ENCODE results near the gene ZDHHC12.

ZDHHC12 gene

DNA sequence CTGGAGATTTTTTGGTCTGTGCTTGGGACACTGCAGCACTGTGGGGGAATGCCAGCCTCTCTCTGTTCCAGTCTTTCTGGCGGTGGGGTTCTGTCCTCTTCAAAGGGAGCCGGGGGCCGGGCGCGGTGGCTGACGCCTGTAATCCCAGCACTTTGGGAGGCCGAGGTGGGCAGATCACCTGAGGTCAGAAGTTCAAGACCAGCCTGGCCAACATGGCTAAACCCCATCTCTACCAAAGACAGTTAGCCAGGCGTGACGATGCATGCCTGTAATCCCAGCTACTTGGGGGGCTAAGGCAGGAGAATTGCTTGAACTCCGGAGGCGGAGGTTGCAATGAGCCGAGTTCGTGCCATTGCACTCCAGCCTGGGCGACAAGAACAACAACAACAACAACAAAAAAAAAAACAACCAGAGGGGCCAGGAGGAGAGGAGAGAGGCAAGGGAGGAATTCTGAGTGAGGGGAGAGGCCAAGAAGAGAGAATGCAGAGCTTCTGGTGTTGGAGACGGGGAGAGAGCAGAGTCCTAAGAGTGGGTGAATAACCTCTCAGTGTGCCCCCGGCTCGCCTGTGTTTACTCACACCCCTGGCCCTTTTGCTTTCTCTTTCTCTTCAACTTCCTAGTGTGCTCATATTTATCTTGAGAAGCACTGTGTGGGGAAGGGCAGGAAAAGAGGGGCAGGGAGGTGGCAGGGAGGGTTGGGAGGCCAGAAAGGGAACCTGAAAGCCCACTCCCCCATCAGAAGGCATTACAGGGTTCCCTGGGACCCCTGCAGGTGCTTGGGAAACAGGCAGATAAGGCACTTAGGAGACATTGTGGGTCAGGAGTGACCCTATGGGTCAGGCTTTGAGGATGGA lies 38.1 kb downstream of the ZDHHC12 start:
- DNase-seq: no peak

DNA sequence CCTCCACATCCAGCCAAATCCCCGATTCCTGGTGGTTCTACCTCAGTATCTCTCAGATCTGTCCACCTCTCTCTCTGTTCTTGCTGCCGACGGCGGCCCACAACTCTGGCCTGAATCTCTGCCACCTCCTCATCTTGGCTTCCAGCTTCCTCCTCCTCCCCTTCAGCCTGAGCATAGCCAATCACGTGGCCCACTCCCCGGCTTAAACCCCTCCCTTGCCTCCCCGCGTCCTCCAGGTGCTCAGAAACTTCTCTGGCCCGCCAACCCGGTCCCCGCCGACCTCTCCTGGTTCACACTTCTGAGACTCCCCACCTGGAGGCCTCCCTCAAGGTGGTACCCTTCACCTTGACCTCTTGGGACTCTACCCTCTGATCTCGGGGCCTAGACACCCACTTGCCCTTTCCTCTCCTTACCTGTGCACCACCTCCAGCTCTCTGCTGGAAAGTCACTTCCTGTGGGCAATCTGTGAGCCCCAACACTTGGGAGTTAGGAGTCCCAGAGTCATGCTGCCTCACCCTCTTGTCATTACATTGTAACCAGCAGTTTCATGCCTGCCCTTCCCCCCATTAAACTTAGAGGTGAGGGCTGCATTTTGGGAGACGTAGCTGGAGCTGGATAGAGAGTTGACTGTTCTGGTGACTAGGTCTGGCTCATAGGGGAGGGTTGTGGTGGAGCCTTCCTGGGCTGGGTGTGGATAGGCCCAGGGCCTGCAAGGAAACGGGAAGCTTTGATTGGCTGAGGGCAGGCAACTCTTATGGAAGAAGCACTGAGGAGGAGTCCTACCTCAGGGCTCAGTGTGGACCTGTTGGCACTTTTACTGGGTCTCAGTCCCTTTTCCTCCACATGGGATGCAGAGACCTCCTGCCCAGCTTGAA lies 39.4 kb downstream of the ZDHHC12 start:
- peak; percentile 12 to 30 for DNase-seq

DNA sequence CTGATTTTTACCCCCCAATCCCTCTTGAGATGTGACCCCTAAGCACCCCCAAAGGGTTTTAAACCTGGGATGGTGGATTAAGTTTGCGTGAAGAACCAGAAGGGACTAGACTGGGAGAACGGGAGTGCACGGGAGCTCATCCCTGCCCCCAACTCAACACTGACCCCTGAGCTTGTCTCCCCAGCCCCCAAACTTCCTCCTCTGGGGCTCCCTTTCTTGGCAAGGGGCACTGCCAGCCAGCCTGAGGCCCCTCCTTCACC lies 39.9 kb downstream of the ZDHHC12 start:
- no peak for DNase-seq

GRCh38 chr9:128683340-128684064 lies 40.4 kb downstream of the ZDHHC12 start:
- no peak for DNase-seq

- DNase-seq: no peak
These were observed 46.1 kb downstream of the ZDHHC12 start for GRCh38 chr9:128677794-128678193.

- no peak for DNase-seq
These were observed 48.5 kb downstream of the ZDHHC12 start for GRCh38 chr9:128675382-128675781.

All from hippocampal formation (tissue), 2 donors.